Psoas muscle (tissue), 8 donors: Measurements from ENCODE around the gene EFEMP2. TPM values are rescaled to one million over a fixed set of nuclear protein-coding genes. Genes with fewer than 3 reads are reported as not detected.

Experiments
- ATAC-seq, 4 donors: fragments of 200-7000 bp; cut with Tn5 transposase; one replicate each; pipeline ENCODE4 v1.9.1; 2020; ENCODE audit warnings: moderate library complexity in 3 of 4, mild to moderate bottlenecking in 2 of 4
- DNase-seq, 2 donors: peaks; one replicate each; pipeline ENCODE4 v3.0.0-alpha.2; 2020
- H3K27ac ChIP-seq: fragments of 200-600 bp; one replicate; pipeline ENCODE4 v1.8.0; 2022
- H3K27me3 ChIP-seq, 3 donors: fragments of 200-600 bp in 1 of 3; one replicate each; pipeline versions ENCODE4 v1.6.1 to v1.8.0; 2013 to 2022; ENCODE audit warnings: low read length in 2 of 3, mild to moderate bottlenecking in 2 of 3, moderate library complexity in 1 of 3; ENCODE audit not compliant: insufficient read depth in 3 of 3
- H3K36me3 ChIP-seq, 2 donors: fragments of 200-600 bp in 1 of 2; one replicate each; pipeline versions ENCODE4 v1.6.1 to v1.8.0; 2013 to 2022; ENCODE audit warnings: low read depth in 1 of 2, mild to moderate bottlenecking in 1 of 2, moderate library complexity in 1 of 2; ENCODE audit not compliant: insufficient read depth in 1 of 2
- H3K4me1 ChIP-seq: fragments of 200-600 bp; one replicate; pipeline ENCODE4 v1.8.0; 2022
- H3K4me3 ChIP-seq: fragments of 200-600 bp; one replicate; pipeline ENCODE4 v1.8.0; 2022; ENCODE audit warnings: mild to moderate bottlenecking
- H3K9me3 ChIP-seq: fragments of 200-600 bp; one replicate; pipeline ENCODE4 v1.8.0; 2022
- CTCF ChIP-seq: fragments of 200-600 bp; IDR thresholded peaks from one replicate; pipeline ENCODE4 v1.8.0; 2022; ENCODE audit warnings: antibody characterized with exemption
- WGBS, 3 donors: extraction: QIAGEN DNeasy Blood & Tissue Kit; methylation state at CpG; one replicate each; pipeline versions ENCODE4 v1.1.6 to v1.1.7; 2013; 5-methylcytosine and 5-hydroxymethylcytosine counted together
- intact Hi-C, 2 donors: fragments of 100-400 bp; cut with DNase I; formaldehyde crosslinking; loops; one replicate each; pipeline versions ENCODE4 v1.11.0 to v1.14.2; 2022
- polyA plus RNA-seq, 3 donors: library from polyadenylated mRNA; stranded (reverse); fragments of 200-250 nt; gene quantifications; one replicate each; pipeline ENCODE4 v1.2.3, GENCODE V29; 2013
- total RNA-seq, 4 donors: library from RNA; stranded (reverse); fragmentation: NEBNext Ultra II Directional in 2 of 4; extraction: Animal tissue kit (Norgen Biotek cat#: 25700) in 2 of 4; gene quantifications; one replicate each; pipeline versions ENCODE4 v1.2.1 to v1.2.4, GENCODE V29; 2021 to 2023
- donor health status: healthy with polysubstance abuse.
- donor health status: DM: no; HTN: no; CAD: no; lungs with moderate emphysema.
- donor health status: Bipolar disorder and iron deficiency.
- donor health status: healthy.
- donor health status: DM: yes; HTN: yes; CAD: no.
- donor health status: DM: no; HTN: no; CAD: no.
- donor health status: DM: no; HTN: no; CAD: no.
- donor health status: DM: yes; HTN: yes; CAD: no.

The EFEMP2 gene
- total and polyA plus RNA-seq, 7 donors: 14.8 to 46.6 (median 20.8) TPM

GRCh38 chr11:65821107-65821506 lies 51.5 kb downstream of the EFEMP2 start:
- WGBS, 3 donors: 45 to 49% (median 46%) methylated on average over 8 of the region's 8 CpGs
- no peak for TF ChIP-seq CTCF
- no peaks in the 10 kb centered on the region for H3K27me3 ChIP-seq
- no peaks in the 10 kb centered on the region for H3K9me3 ChIP-seq
- intact Hi-C loops: no loop called here
- ATAC-seq (no peak), DNase-seq (no peak)
- no peak overlapping the region for H3K27ac ChIP-seq
- no peaks in the 10 kb centered on the region for H3K36me3 ChIP-seq
- no peaks in the 10 kb centered on the region for H3K4me1 ChIP-seq
- no peak overlapping the region for H3K4me3 ChIP-seq

GRCh38 chr11:65817835-65818680 lies 54.5 kb downstream of the EFEMP2 start:
- H3K4me1 ChIP-seq: no peaks in the 10 kb centered on the region
- WGBS, 3 donors: 6% methylated on average over 63 to 74 of the region's 74 CpGs
- H3K9me3 ChIP-seq: no peaks in the 10 kb centered on the region
- DNase-seq: peak; percentile 95 to 98
- ATAC-seq: peak; percentile 96 to 99 (median 98)
- peak overlapping the region; percentile 70 for H3K4me3 ChIP-seq
- no peaks in the 10 kb centered on the region for H3K36me3 ChIP-seq
- intact Hi-C loops: loop anchor here (1.0 to 5.0 kb wide), 6 partner anchors 36 to 191 kb away; partner anchors contain the start of gene AP5B1 (in 2 of the 2)
- H3K27ac ChIP-seq: peak overlapping the region; percentile 54
- TF ChIP-seq CTCF: peak; percentile 100
- H3K27me3 ChIP-seq: no peaks in the 10 kb centered on the region

GRCh38 chr11:65817312-65817834 lies 55.2 kb downstream of the EFEMP2 start:
- DNase-seq (no peak), ATAC-seq (no peak)
- Histone ChIP-seq H3K9me3 (no peaks in the 10 kb centered on the region), H3K36me3 (no peaks in the 10 kb centered on the region), H3K4me1 (no peaks in the 10 kb centered on the region), H3K27ac (peak overlapping the region; percentile 54), H3K4me3 (peak overlapping the region; percentile 70), H3K27me3 (peaks cover 0 to under 1% (median 0%) of the 10 kb centered on the region in 3 donors)
- no peak for TF ChIP-seq CTCF
- intact Hi-C loops: loop anchor here (1.0 to 5.0 kb wide), 4 partner anchors 35 to 190 kb away; partner anchors contain the start of gene AP5B1 (in 2 of the 2)
- 70 to 71% (median 71%) methylated on average over 5 of the region's 5 CpGs for WGBS, 3 donors

GRCh38 chr11:65816696-65817095 lies 55.9 kb downstream of the EFEMP2 start:
- H3K36me3 ChIP-seq: no peaks in the 10 kb centered on the region
- DNase-seq (no peak), ATAC-seq (no peak)
- H3K4me1 ChIP-seq: no peaks in the 10 kb centered on the region
- intact Hi-C loops: loop anchor here (1.0 to 5.0 kb wide), 4 partner anchors 34 to 189 kb away; partner anchors contain the start of gene AP5B1 (in 2 of the 2)
- no peaks in the 10 kb centered on the region for H3K9me3 ChIP-seq
- H3K27ac ChIP-seq: no peak overlapping the region
- TF ChIP-seq CTCF: no peak
- H3K27me3 ChIP-seq: peaks cover 0 to 3% (median 0%) of the 10 kb centered on the region in 3 donors
- 89 to 99% (median 96%) methylated on average over 3 of the region's 3 CpGs for WGBS, 3 donors
- H3K4me3 ChIP-seq: no peak overlapping the region

Other genes starting within 250 kb of the EFEMP2 start
- gene SIPA1, start 234.7 kb downstream of the EFEMP2 start, total RNA-seq: 10 to 100 TPM; 10.1 to 15.6 (median 11.3) TPM
- 10 to 100 TPM in 2 of 3 donors, 1 to 10 TPM in 1; 7.9 to 17.4 (median 13.7) TPM for gene SIPA1, start 234.7 kb downstream of the EFEMP2 start, polyA plus RNA-seq
- 10 to 100 TPM; 48.7 to 72.6 (median 65.2) TPM for gene RELA, start 209.9 kb downstream of the EFEMP2 start, total RNA-seq
- gene RELA, start 209.9 kb downstream of the EFEMP2 start, polyA plus RNA-seq: 10 to 100 TPM; 42.1 to 64.9 (median 64.0) TPM
- 10 to 100 TPM; 34.5 to 56.4 (median 41.8) TPM for gene KAT5, start 160.5 kb downstream of the EFEMP2 start, total RNA-seq
- 10 to 100 TPM; 36.4 to 67.2 (median 51.2) TPM for gene KAT5, start 160.5 kb downstream of the EFEMP2 start, polyA plus RNA-seq
- gene RNASEH2C, start 152.0 kb downstream of the EFEMP2 start, total RNA-seq: 10 to 100 TPM; 17.5 to 38.4 (median 28.1) TPM
- 10 to 100 TPM; 39.3 to 62.3 (median 47.1) TPM for gene RNASEH2C, start 152.0 kb downstream of the EFEMP2 start, polyA plus RNA-seq
- 10 to 100 TPM in 2 of 4 donors, 1 to 10 TPM in 2; 8.8 to 16.3 (median 12.7) TPM for gene AP5B1, start 91.8 kb downstream of the EFEMP2 start, total RNA-seq
- gene AP5B1, start 91.8 kb downstream of the EFEMP2 start, polyA plus RNA-seq: 10 to 100 TPM in 1 of 3 donors, 1 to 10 TPM in 2; 6.1 to 20.5 (median 6.4) TPM
- gene OVOL1, start 85.7 kb downstream of the EFEMP2 start, total RNA-seq: not detected
- under 1 TPM in 1 of 3 donors, not detected in 2; 0.01 TPM for gene OVOL1, start 85.7 kb downstream of the EFEMP2 start, polyA plus RNA-seq
- gene SNX32, start 38.8 kb downstream of the EFEMP2 start, total RNA-seq: not detected
- under 1 TPM in 2 of 3 donors, not detected in 1; 0.05 to 0.20 TPM for gene SNX32, start 38.8 kb downstream of the EFEMP2 start, polyA plus RNA-seq
- gene CFL1, start 14.6 kb downstream of the EFEMP2 start, total RNA-seq: 100 to 1,000 TPM; 175 to 388 (median 238) TPM
- gene CFL1, start 14.6 kb downstream of the EFEMP2 start, polyA plus RNA-seq: 100 to 1,000 TPM; 190 to 843 (median 225) TPM
- 10 to 100 TPM; 28.0 to 35.6 (median 31.4) TPM for gene MUS81, start 12.4 kb downstream of the EFEMP2 start, total RNA-seq
- 10 to 100 TPM; 32.5 to 55.3 (median 44.4) TPM for gene MUS81, start 12.4 kb downstream of the EFEMP2 start, polyA plus RNA-seq
- under 1 TPM; 0.22 to 0.64 (median 0.37) TPM for gene CTSW, start 7.0 kb upstream of the EFEMP2 start, total RNA-seq
- gene CTSW, start 7.0 kb upstream of the EFEMP2 start, polyA plus RNA-seq: under 1 TPM; 0.08 to 0.91 (median 0.22) TPM
- gene FIBP, start 15.7 kb upstream of the EFEMP2 start, total RNA-seq: 10 to 100 TPM; 27.7 to 42.5 (median 37.0) TPM
- 10 to 100 TPM; 32.2 to 73.9 (median 44.1) TPM for gene FIBP, start 15.7 kb upstream of the EFEMP2 start, polyA plus RNA-seq
- gene CCDC85B, start 17.9 kb upstream of the EFEMP2 start, total RNA-seq: 10 to 100 TPM; 16.7 to 39.6 (median 27.8) TPM
- gene CCDC85B, start 17.9 kb upstream of the EFEMP2 start, polyA plus RNA-seq: 10 to 100 TPM; 24.7 to 35.9 (median 26.5) TPM
- 10 to 100 TPM in 3 of 4 donors, under 1 TPM in 1; 0.75 to 12.6 (median 11.5) TPM for gene FOSL1, start 27.6 kb upstream of the EFEMP2 start, total RNA-seq
- 100 to 1,000 TPM in 1 of 3 donors, 1 to 10 TPM in 2; 5.7 to 257 (median 7.8) TPM for gene FOSL1, start 27.6 kb upstream of the EFEMP2 start, polyA plus RNA-seq
- gene C11orf68, start 46.3 kb upstream of the EFEMP2 start, total RNA-seq: 10 to 100 TPM; 52.8 to 71.9 (median 59.9) TPM
- gene C11orf68, start 46.3 kb upstream of the EFEMP2 start, polyA plus RNA-seq: 10 to 100 TPM; 60.3 to 98.7 (median 75.0) TPM
- 100 to 1,000 TPM in 1 of 4 donors, 10 to 100 TPM in 3; 74.5 to 138 (median 91.3) TPM for gene DRAP1, start 46.6 kb upstream of the EFEMP2 start, total RNA-seq
- gene DRAP1, start 46.6 kb upstream of the EFEMP2 start, polyA plus RNA-seq: 100 to 1,000 TPM; 121 to 217 (median 134) TPM
- not detected for gene TSGA10IP, start 72.7 kb upstream of the EFEMP2 start, total RNA-seq
- not detected for gene TSGA10IP, start 72.7 kb upstream of the EFEMP2 start, polyA plus RNA-seq
- gene SART1, start 88.9 kb upstream of the EFEMP2 start, total RNA-seq: 10 to 100 TPM; 36.3 to 55.4 (median 49.3) TPM
- gene SART1, start 88.9 kb upstream of the EFEMP2 start, polyA plus RNA-seq: 10 to 100 TPM; 40.3 to 58.7 (median 44.7) TPM
- gene EIF1AD, start 129.4 kb upstream of the EFEMP2 start, total RNA-seq: 10 to 100 TPM; 24.8 to 44.5 (median 31.6) TPM
- gene EIF1AD, start 129.4 kb upstream of the EFEMP2 start, polyA plus RNA-seq: 10 to 100 TPM; 29.4 to 63.1 (median 54.2) TPM
- 100 to 1,000 TPM; 298 to 384 (median 336) TPM for gene BANF1, start 129.7 kb upstream of the EFEMP2 start, total RNA-seq
- 100 to 1,000 TPM; 251 to 355 (median 314) TPM for gene BANF1, start 129.7 kb upstream of the EFEMP2 start, polyA plus RNA-seq
- under 1 TPM in 3 of 4 donors, not detected in 1; 0.40 to 0.93 (median 0.47) TPM for gene CST6, start 139.2 kb upstream of the EFEMP2 start, total RNA-seq
- 10 to 100 TPM in 1 of 3 donors, under 1 TPM in 1, not detected in 1; 0.13 to 18.7 TPM for gene CST6, start 139.2 kb upstream of the EFEMP2 start, polyA plus RNA-seq
- gene CATSPER1, start 153.7 kb upstream of the EFEMP2 start, total RNA-seq: not detected
- under 1 TPM in 2 of 3 donors, not detected in 1; 0.01 to 0.55 TPM for gene CATSPER1, start 153.7 kb upstream of the EFEMP2 start, polyA plus RNA-seq
- gene GAL3ST3, start 176.4 kb upstream of the EFEMP2 start, total RNA-seq: under 1 TPM in 1 of 4 donors, not detected in 3; 0.36 TPM
- gene GAL3ST3, start 176.4 kb upstream of the EFEMP2 start, polyA plus RNA-seq: under 1 TPM in 1 of 3 donors, not detected in 2; 0.03 TPM
- 100 to 1,000 TPM in 1 of 4 donors, 10 to 100 TPM in 3; 62.8 to 114 (median 86.4) TPM for gene SF3B2, start 179.6 kb upstream of the EFEMP2 start, total RNA-seq
- gene SF3B2, start 179.6 kb upstream of the EFEMP2 start, polyA plus RNA-seq: 100 to 1,000 TPM in 2 of 3 donors, 10 to 100 TPM in 1; 66.2 to 135 (median 114) TPM
- 10 to 100 TPM; 16.3 to 27.8 (median 24.9) TPM for gene PACS1, start 197.5 kb upstream of the EFEMP2 start, total RNA-seq
- 10 to 100 TPM in 1 of 3 donors, 1 to 10 TPM in 2; 7.4 to 16.0 (median 9.0) TPM for gene PACS1, start 197.5 kb upstream of the EFEMP2 start, polyA plus RNA-seq